CD4-positive, alpha-beta memory T cell (primary cell): Measurements from ENCODE around the gene DEPP1. TPM values are rescaled to one million over a fixed set of nuclear protein-coding genes. Genes with fewer than 3 reads are reported as not detected.

Source experiments
- CTCF ChIA-PET: fragments of 350-600 bp; sonication (Branson Sonifier 250); formaldehyde crosslinking; loops from one replicate; lab custom pipeline; 2021; ENCODE audit warnings: inconsistent platforms; ENCODE audit not compliant: partially characterized antibody; lab: Charles Lee
- POLR2A ChIA-PET: fragments of 350-600 bp; sonication (Branson Sonifier 250); formaldehyde crosslinking; loops from one replicate; lab custom pipeline; 2021; ENCODE audit not compliant: partially characterized antibody; lab: Charles Lee
- DNase-seq, 5 donors: peaks; one replicate each; pipeline versions ENCODE4 v3.0.0 to v3.0.0-alpha.2; 2020 to 2022; ENCODE audit warnings: mixed read lengths in 1 of 5
- H3K27ac ChIP-seq: one replicate; pipeline ENCODE4 v1.7.0; 2013; ENCODE audit warnings: low read depth, low read length
- H3K27me3 ChIP-seq: 2 replicates; pipeline ENCODE4 v1.7.0; 2013; ENCODE audit warnings: mild to moderate bottlenecking, low read length, moderate library complexity; ENCODE audit not compliant: insufficient read depth
- H3K36me3 ChIP-seq: 2 replicates; pipeline ENCODE4 v1.7.0; 2013; ENCODE audit warnings: mild to moderate bottlenecking, low read length, moderate library complexity; ENCODE audit not compliant: insufficient read depth
- H3K4me1 ChIP-seq: 2 replicates; pipeline ENCODE4 v1.7.0; 2013; ENCODE audit warnings: mild to moderate bottlenecking, low read length, moderate library complexity; ENCODE audit not compliant: insufficient read depth
- H3K4me3 ChIP-seq, 2 donors: one replicate each; pipeline ENCODE4 v1.7.0; 2013; ENCODE audit warnings: low read length in 2 of 2, mild to moderate bottlenecking in 1 of 2
- H3K9me3 ChIP-seq, 2 donors: one replicate each; pipeline ENCODE4 v1.7.0; 2013; ENCODE audit warnings: low read length in 2 of 2, control low read depth in 1 of 2; ENCODE audit not compliant: control insufficient read depth in 1 of 2
- H3K27ac Mint-ChIP-seq, 7 donors: one replicate each; pipeline ENCODE4 v1.8.0; 2020 to 2021; ENCODE audit warnings: mixed read lengths in 7 of 7, mild to moderate bottlenecking in 6 of 7, inconsistent platforms in 3 of 7, moderate library complexity in 3 of 7
- H3K27me3 Mint-ChIP-seq, 2 donors: one replicate each; pipeline ENCODE4 v1.8.0; 2020 to 2021; ENCODE audit warnings: mixed read lengths in 2 of 2
- H3K36me3 Mint-ChIP-seq, 2 donors: one replicate each; pipeline ENCODE4 v1.8.0; 2020 to 2021; ENCODE audit warnings: mixed read lengths in 2 of 2, inconsistent platforms in 1 of 2, mild to moderate bottlenecking in 1 of 2
- H3K4me1 Mint-ChIP-seq, 4 donors: one replicate each; pipeline ENCODE4 v1.8.0; 2020 to 2021; ENCODE audit warnings: mixed read lengths in 4 of 4, mild to moderate bottlenecking in 1 of 4
- H3K4me3 Mint-ChIP-seq, 8 donors: one replicate each; pipeline ENCODE4 v1.8.0; 2020 to 2021; ENCODE audit warnings: mixed read lengths in 8 of 8, mild to moderate bottlenecking in 7 of 8, moderate library complexity in 6 of 8, inconsistent platforms in 3 of 8
- H3K9me3 Mint-ChIP-seq, 8 donors: one replicate each; pipeline ENCODE4 v1.8.0; 2020 to 2021; ENCODE audit warnings: mixed read lengths in 8 of 8, mild to moderate bottlenecking in 5 of 8, inconsistent platforms in 3 of 8, moderate library complexity in 1 of 8
- intact Hi-C: fragments of 100-400 bp; cut with micrococcal nuclease; formaldehyde crosslinking; loops from one replicate; pipeline ENCODE4 v1.15.1; 2023
- polyA plus RNA-seq, 2 donors: library from polyadenylated mRNA; unstranded; fragments of 300-500 nt; fragmentation: Illumina TruSeq; gene quantifications; one replicate each; pipeline ENCODE4 v1.2.3, GENCODE V29; 2021
- total RNA-seq, 2 experiments: library from RNA; stranded (reverse); gene quantifications; one replicate each; pipeline ENCODE4 v1.2.3, GENCODE V29; 2021

DEPP1 gene
- total and polyA plus RNA-seq, 4 experiments from 2014 or later = not detected

DNA sequence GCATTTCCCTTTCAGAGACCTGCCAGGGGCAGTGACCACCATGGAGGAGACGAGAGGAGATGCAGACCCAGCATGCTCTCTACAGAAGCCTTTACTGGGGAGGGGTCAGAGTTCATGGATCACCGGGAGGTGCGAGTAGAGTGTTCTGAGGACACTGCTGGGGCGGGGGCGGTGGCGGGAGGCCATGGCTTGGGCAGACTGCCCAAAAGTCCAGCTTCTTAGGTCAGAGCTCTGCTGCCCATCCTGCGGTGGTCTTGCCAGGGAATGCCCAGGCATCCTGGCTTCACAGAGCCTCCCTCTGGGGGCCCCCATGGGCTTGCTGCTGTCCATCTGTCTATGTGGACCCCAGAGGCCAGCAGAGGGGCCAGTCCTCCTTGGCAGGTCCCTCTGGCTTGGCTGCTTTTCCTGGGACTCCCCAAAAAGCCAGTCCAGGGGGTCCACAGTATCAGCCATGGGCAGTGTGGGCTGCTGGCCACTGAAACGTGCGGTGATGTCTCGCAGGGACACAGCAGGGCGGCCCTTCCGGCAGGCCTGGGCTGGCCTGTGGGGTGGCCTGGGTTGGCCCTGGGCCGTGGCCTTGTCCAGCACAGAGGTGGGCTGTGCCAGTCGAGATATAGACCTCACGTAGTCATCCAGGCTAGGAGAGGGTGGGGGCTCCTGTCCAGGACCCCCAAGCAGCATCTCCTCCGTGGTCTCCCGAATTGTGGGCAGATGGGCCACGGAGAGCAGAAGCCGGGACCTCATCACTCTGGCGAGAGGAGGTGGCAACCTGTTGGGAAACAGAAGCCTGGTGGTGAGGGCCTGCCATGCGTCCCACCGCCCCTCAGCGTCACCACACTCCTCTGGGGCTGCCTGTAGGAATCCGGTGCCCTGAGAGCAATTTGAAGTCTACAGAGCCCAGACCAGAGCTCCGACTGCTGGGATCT lies 1.1 kb downstream of the DEPP1 start:
- no peak overlapping the region for H3K27ac ChIP-seq
- H3K27me3 ChIP-seq = no peaks in the 10 kb centered on the region
- DNase-seq = no peak
- no peaks in the 10 kb centered on the region for H3K9me3 ChIP-seq
- H3K36me3 ChIP-seq = no peaks in the 10 kb centered on the region
- H3K4me1 Mint-ChIP-seq = peaks cover 0 to 9% (median 3%) of the 10 kb centered on the region in 4 donors
- H3K9me3 Mint-ChIP-seq = no peaks in the 10 kb centered on the region
- H3K36me3 Mint-ChIP-seq = no peaks in the 10 kb centered on the region
- H3K4me3 Mint-ChIP-seq = no peak overlapping the region
- H3K4me1 ChIP-seq = peaks cover 17% of the 10 kb centered on the region
- H3K27ac Mint-ChIP-seq = no peak overlapping the region
- H3K27me3 Mint-ChIP-seq = no peaks in the 10 kb centered on the region
- intact Hi-C loops = loop anchor here (10.0 kb wide), 1 partner anchor 113 kb away; no protein-coding TSS in a partner anchor
- H3K4me3 ChIP-seq = no peak overlapping the region
- ChIA-PET CTCF (interaction anchor here (1.1 to 2.5 kb wide), 2 partner anchors 26 to 45 kb away, joined by 4 to 25 read pairs; no protein-coding TSS in a partner anchor), POLR2A (no interaction called here)

DNA sequence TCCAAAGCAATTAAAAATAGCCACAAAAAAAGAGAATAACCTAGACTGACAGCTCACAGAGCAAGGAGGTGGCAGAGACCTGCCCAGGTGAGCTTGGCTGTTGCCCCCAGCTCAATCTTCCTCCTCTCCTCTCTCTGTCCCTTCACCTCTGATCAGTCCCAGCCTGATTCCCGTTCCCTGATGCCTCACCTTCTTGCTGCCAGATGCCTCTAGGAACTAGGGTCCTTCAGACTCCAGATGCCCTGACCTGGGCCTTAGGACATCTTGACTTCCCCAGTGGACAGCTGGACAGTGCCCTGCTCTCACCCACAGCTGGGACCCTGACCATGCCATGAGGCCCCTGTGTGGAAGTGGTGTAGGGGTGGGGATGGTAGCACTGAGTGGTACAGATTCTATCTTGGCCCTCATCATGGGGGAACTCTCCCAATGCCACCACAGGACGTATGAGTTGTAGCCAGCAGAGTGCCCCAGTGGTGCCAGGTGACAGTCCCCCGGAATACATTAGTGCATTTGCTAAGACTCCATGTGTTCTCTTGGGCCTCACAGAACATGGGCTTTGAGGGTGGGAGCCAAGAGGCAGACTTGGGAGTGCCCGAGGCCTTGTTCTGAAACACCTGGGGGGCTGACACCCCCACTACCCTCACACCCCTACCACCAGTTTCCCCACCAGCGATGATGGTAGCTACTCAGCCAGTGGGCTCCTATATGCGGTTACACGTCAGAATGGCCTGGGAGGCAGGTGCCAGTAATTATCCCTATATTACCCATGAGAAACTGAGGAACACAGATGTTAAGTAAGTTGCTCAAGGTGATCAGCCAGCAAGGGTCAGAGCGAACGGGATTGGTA lies 2.0 kb downstream of the DEPP1 start:
- H3K27me3 ChIP-seq = no peaks in the 10 kb centered on the region
- H3K27ac ChIP-seq = no peak overlapping the region
- ChIA-PET CTCF (interaction anchor here (1.1 to 1.8 kb wide), 5 partner anchors 9 to 48 kb away, joined by 3 to 18 read pairs (median 3); partner anchors contain the start of gene ZNF22), POLR2A (no interaction called here)
- H3K4me1 ChIP-seq = peaks cover 17% of the 10 kb centered on the region
- no peak overlapping the region for H3K4me3 ChIP-seq
- H3K36me3 Mint-ChIP-seq = no peaks in the 10 kb centered on the region
- no peaks in the 10 kb centered on the region for H3K36me3 ChIP-seq
- no peaks in the 10 kb centered on the region for H3K9me3 Mint-ChIP-seq
- H3K9me3 ChIP-seq = no peaks in the 10 kb centered on the region
- H3K4me3 Mint-ChIP-seq = peak overlapping the region in 1 of 8 donors; percentile 46
- H3K27me3 Mint-ChIP-seq = no peaks in the 10 kb centered on the region
- H3K4me1 Mint-ChIP-seq = peaks cover 0 to 9% (median 3%) of the 10 kb centered on the region in 4 donors
- H3K27ac Mint-ChIP-seq = peak overlapping the region in 2 of 7 donors; percentile 42 to 69
- intact Hi-C loops = loop anchor here (10.0 kb wide), 1 partner anchor 112 kb away; no protein-coding TSS in a partner anchor
- DNase-seq = no peak

DNA sequence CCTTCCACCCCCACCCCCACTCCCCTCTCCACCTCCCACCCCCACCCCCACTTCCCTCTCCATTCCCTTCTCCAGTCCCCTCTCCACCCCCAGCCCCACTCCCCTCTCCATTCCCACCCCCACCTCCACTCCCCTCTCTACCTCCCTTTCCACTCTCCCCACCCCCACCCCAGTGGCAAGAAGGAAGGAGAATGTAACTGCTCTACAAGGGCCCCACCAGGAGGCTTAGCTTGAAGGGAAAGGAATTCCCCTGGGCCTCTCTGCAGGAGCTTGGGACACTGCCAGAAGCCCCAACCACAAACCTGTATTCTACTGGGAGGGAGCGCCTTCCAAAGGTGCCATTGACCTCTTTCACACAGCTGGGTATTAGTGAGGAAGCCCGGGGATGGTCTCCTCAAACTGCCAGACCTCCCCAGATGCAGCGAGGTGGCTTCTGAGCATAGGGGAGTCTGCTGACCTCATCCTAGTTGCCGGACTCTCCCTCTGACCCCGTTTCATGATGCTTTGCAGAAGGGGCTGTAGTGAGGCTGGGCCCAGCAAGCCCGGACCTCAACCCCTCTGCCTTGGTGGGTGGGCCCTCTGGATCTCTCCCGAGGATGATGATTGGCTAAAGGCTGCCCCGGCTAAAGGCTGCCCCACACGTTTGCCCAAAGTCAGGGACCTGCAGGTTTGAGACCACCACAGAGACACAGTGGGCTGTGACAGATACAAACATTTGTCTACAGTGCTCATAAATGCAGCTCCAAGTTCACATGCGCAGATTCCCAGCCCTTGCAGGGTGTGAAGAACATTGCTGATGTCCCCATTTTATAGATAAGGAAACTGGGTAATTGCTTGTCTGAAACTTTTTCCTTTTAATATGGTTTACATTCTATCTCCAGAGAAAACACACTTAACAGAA lies 2.9 kb downstream of the DEPP1 start:
- H3K4me3 ChIP-seq = no peak overlapping the region
- DNase-seq = no peak
- no peaks in the 10 kb centered on the region for H3K36me3 Mint-ChIP-seq
- ChIA-PET CTCF (interaction anchor here (0.7 to 1.8 kb wide), 6 partner anchors 8 to 47 kb away, joined by 3 to 18 read pairs (median 4); partner anchors contain the start of gene ZNF22), POLR2A (interaction anchor here (2.2 kb wide), 1 partner anchor 43 kb away, joined by 6 read pairs; no protein-coding TSS in a partner anchor)
- no peaks in the 10 kb centered on the region for H3K36me3 ChIP-seq
- intact Hi-C loops = loop anchor here (1.0 to 10.0 kb wide), 2 partner anchors 111 to 1304 kb away; no protein-coding TSS in a partner anchor
- H3K9me3 Mint-ChIP-seq = no peaks in the 10 kb centered on the region
- no peaks in the 10 kb centered on the region for H3K27me3 Mint-ChIP-seq
- H3K27ac ChIP-seq = no peak overlapping the region
- no peaks in the 10 kb centered on the region for H3K9me3 ChIP-seq
- peaks cover 0 to 9% (median 3%) of the 10 kb centered on the region in 4 donors for H3K4me1 Mint-ChIP-seq
- peak overlapping the region in 3 of 8 donors; percentile 11 to 52 (median 49) for H3K4me3 Mint-ChIP-seq
- no peaks in the 10 kb centered on the region for H3K27me3 ChIP-seq
- peak overlapping the region in 2 of 7 donors; percentile 3 to 51 for H3K27ac Mint-ChIP-seq
- peaks cover 17% of the 10 kb centered on the region for H3K4me1 ChIP-seq

DNA sequence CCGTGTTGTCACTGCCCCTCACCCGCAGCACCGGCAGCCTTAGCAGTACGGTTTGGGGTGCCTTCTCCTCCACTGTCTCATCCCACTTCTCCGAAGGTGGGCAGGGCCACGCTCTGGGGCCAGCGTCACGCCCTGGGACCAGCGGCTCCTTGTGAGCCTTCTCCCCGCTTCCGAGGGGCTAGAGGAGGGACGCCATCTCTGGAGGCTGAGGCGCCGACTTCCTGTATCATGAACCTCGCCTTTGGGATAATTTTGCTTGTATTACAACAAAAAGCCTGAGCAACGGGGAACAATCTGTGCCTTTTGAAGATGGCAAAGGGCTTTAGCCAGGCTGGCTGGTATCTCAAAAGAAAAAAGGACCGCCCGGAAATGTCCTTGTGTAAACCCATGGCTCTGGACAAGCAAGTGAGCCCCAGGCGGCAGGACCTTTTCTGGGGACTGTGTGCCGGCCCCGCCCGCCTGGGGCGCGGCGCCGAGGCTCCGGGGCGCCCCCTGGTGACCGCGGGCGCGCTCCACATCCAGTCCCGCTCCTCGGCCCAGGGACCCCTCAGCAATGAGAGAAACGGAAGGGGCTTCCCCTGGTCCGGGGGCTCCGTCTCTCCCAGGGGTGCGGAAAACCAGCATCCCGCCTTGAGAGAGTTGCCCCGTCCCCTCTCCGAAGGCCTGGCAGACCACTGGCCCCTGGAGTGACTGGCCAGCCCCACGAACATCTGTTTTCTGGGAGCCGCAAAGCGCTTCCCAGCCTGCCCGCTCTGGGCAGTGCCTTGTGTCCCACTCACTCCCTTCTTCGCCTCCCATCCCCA lies 3.8 kb downstream of the DEPP1 start:
- Mint-ChIP-seq H3K36me3 (no peaks in the 10 kb centered on the region), H3K4me1 (peaks cover 0 to 9% (median 3%) of the 10 kb centered on the region in 4 donors), H3K27me3 (no peaks in the 10 kb centered on the region), H3K4me3 (peak overlapping the region; percentile 61 to 80 (median 74)), H3K9me3 (no peaks in the 10 kb centered on the region), H3K27ac (peak overlapping the region in 4 of 7 donors; percentile 16 to 77 (median 33))
- Histone ChIP-seq H3K4me3 (peak overlapping the region; percentile 60 to 61), H3K9me3 (no peaks in the 10 kb centered on the region), H3K36me3 (no peaks in the 10 kb centered on the region), H3K27ac (no peak overlapping the region), H3K4me1 (peaks cover 17% of the 10 kb centered on the region), H3K27me3 (no peaks in the 10 kb centered on the region)
- CTCF ChIA-PET = interaction anchor here (1.0 to 2.5 kb wide), 5 partner anchors 8 to 44 kb away, joined by 3 to 31 read pairs (median 5); no protein-coding TSS in a partner anchor
- POLR2A ChIA-PET = interaction anchor here (2.2 kb wide), 1 partner anchor 42 kb away, joined by 6 read pairs; no protein-coding TSS in a partner anchor
- peak in 4 of 5 donors; percentile 60 to 75 (median 65) for DNase-seq
- intact Hi-C loops = loop anchor here (1.0 to 10.0 kb wide), 3 partner anchors 16 to 1304 kb away; partner anchors contain the start of gene RASSF4

DNA sequence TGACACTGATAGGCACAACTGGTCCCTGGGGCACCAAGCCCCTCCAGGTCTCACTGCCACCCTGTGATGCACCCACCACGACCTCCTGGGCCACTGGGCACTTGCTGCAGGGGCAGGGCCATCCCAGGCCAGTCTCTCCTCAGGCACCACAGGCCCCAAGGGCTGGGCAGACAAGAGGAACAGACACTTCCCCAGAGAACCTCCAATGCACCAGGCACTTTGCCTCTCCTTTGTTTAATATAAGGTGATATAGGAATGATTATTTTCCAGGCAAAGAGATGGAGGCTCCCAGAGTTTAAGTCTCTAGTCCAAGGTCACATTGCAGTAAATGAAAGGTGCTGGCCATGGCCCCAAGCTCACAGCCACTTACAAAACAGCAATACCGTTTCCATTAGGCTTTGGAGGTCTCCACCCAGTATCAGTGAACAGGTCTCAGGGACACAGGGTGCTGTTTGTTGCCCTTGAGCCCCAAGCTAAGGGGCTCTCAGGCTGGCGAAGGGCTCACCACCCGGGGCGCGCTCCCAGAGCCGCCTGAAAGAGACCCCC lies 4.5 kb downstream of the DEPP1 start:
- intact Hi-C loops = loop anchor here (1.0 to 10.0 kb wide), 2 partner anchors 15 to 109 kb away; partner anchors contain the start of gene RASSF4
- Histone ChIP-seq H3K27ac (no peak overlapping the region), H3K36me3 (no peaks in the 10 kb centered on the region), H3K9me3 (no peaks in the 10 kb centered on the region), H3K4me1 (peaks cover 18% of the 10 kb centered on the region), H3K27me3 (no peaks in the 10 kb centered on the region), H3K4me3 (peak overlapping the region; percentile 60 to 61)
- peaks cover under 1 to 10% (median 5%) of the 10 kb centered on the region in 4 donors for H3K4me1 Mint-ChIP-seq
- H3K27ac Mint-ChIP-seq = peak overlapping the region in 2 of 7 donors; percentile 13 to 16
- no peak for DNase-seq
- H3K9me3 Mint-ChIP-seq = no peaks in the 10 kb centered on the region
- no peaks in the 10 kb centered on the region for H3K36me3 Mint-ChIP-seq
- peak overlapping the region; percentile 61 to 80 (median 74) for H3K4me3 Mint-ChIP-seq
- ChIA-PET POLR2A (interaction anchor here (2.2 kb wide), 1 partner anchor 42 kb away, joined by 6 read pairs; no protein-coding TSS in a partner anchor), CTCF (interaction anchor here (0.6 to 2.5 kb wide), 4 partner anchors 8 to 43 kb away, joined by 3 to 31 read pairs (median 4); no protein-coding TSS in a partner anchor)
- H3K27me3 Mint-ChIP-seq = no peaks in the 10 kb centered on the region
